ENCODE results near the gene PAOX.

DNA sequence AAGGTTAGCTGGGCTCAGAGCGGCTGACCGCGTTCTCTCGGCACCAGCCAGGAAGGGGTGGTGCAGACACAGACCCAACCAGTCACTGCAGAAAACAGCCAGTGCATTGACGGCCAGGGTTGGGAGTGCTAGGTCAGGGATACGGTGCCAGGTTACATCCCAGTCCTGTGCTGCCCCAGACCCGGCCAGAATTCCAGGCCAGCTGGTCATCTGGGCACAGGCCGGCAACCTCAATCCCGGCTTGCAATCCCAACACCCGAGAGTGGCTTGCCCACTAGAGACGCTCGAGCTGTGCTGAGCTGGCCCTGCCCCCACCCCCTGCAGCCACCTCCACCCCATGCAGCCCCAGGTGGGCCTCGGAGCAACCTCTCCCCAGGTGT is 28.1 kb upstream of the PAOX start:
- TF ChIP-seq, protein P1, sequence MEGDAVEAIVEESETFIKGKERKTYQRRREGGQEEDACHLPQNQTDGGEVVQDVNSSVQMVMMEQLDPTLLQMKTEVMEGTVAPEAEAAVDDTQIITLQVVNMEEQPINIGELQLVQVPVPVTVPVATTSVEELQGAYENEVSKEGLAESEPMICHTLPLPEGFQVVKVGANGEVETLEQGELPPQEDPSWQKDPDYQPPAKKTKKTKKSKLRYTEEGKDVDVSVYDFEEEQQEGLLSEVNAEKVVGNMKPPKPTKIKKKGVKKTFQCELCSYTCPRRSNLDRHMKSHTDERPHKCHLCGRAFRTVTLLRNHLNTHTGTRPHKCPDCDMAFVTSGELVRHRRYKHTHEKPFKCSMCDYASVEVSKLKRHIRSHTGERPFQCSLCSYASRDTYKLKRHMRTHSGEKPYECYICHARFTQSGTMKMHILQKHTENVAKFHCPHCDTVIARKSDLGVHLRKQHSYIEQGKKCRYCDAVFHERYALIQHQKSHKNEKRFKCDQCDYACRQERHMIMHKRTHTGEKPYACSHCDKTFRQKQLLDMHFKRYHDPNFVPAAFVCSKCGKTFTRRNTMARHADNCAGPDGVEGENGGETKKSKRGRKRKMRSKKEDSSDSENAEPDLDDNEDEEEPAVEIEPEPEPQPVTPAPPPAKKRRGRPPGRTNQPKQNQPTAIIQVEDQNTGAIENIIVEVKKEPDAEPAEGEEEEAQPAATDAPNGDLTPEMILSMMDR (conservative IDR thresholded peaks at IDR 0.05; ENCODE audit: low read depth in 2 of 2): no peak
- TF ChIP-seq EZH2 (IDR thresholded peaks at IDR 0.05; ENCODE audit: low read depth, unreplicated experiment): no peak
- 0 out of 2 replicates have a peak, but pooled peaks have one; percentile 6 for TF ChIP-seq POLR2AphosphoS5 (IDR thresholded peaks at IDR 0.05; ENCODE audit: low read depth)
- TF ChIP-seq, protein P2, sequence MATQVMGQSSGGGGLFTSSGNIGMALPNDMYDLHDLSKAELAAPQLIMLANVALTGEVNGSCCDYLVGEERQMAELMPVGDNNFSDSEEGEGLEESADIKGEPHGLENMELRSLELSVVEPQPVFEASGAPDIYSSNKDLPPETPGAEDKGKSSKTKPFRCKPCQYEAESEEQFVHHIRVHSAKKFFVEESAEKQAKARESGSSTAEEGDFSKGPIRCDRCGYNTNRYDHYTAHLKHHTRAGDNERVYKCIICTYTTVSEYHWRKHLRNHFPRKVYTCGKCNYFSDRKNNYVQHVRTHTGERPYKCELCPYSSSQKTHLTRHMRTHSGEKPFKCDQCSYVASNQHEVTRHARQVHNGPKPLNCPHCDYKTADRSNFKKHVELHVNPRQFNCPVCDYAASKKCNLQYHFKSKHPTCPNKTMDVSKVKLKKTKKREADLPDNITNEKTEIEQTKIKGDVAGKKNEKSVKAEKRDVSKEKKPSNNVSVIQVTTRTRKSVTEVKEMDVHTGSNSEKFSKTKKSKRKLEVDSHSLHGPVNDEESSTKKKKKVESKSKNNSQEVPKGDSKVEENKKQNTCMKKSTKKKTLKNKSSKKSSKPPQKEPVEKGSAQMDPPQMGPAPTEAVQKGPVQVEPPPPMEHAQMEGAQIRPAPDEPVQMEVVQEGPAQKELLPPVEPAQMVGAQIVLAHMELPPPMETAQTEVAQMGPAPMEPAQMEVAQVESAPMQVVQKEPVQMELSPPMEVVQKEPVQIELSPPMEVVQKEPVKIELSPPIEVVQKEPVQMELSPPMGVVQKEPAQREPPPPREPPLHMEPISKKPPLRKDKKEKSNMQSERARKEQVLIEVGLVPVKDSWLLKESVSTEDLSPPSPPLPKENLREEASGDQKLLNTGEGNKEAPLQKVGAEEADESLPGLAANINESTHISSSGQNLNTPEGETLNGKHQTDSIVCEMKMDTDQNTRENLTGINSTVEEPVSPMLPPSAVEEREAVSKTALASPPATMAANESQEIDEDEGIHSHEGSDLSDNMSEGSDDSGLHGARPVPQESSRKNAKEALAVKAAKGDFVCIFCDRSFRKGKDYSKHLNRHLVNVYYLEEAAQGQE (IDR thresholded peaks at IDR 0.05; ENCODE audit: unreplicated experiment): no peak
- no peak for TF ChIP-seq EZH2phosphoT487 (IDR thresholded peaks at IDR 0.05; ENCODE audit: unreplicated experiment)
- no peak for TF ChIP-seq CREB1 (CRISPR knock-in tag; IDR thresholded peaks at IDR 0.05; ENCODE audit: low read depth)
- TF ChIP-seq JUNB (IDR thresholded peaks at IDR 0.05; ENCODE audit: unreplicated experiment): no peak
- no peak for TF ChIP-seq ZNF331 (CRISPR knock-in tag; IDR thresholded peaks at IDR 0.05; ENCODE audit: low read depth)
- TF ChIP-seq, protein P3, sequence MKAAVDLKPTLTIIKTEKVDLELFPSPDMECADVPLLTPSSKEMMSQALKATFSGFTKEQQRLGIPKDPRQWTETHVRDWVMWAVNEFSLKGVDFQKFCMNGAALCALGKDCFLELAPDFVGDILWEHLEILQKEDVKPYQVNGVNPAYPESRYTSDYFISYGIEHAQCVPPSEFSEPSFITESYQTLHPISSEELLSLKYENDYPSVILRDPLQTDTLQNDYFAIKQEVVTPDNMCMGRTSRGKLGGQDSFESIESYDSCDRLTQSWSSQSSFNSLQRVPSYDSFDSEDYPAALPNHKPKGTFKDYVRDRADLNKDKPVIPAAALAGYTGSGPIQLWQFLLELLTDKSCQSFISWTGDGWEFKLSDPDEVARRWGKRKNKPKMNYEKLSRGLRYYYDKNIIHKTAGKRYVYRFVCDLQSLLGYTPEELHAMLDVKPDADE (IDR thresholded peaks at IDR 0.05): no peak
- TF ChIP-seq STAT1 (IDR thresholded peaks at IDR 0.05; ENCODE audit: unreplicated experiment): no peak

Data from GM23338 (cell line).